OCI-M2 (cell line): ENCODE measurements around the gene PCBP1.
"Not testable (repeated sequence)": the region's sequence is repeated elsewhere in the genome, so short reads cannot be mapped to it uniquely, and the experiment has no call there.

ENCODE experiments used
- DNase-seq: peaks from one replicate; lab custom pipeline; 2025; ENCODE audit not compliant: unreplicated experiment; lab: John Stamatoyannopoulos, UW

The PCBP1 gene

GRCh38 chr2:70086838-70087701 is at the start of gene PCBP1:
PCBP1 (plus strand) TSS chr2:70087477; CDS start chr2:70087744, 267 bp downstream.
- peak; percentile 54 for DNase-seq

- no peak for DNase-seq
These were observed 47.9 kb upstream of the PCBP1 start for GRCh38 chr2:70039366-70039765.

- DNase-seq: no peak
These were observed 45.6 kb upstream of the PCBP1 start for GRCh38 chr2:70041663-70042062.

GRCh38 chr2:70042246-70042645 is 45.0 kb upstream of the PCBP1 start:
- no peak for DNase-seq

- no peak for DNase-seq
These were observed 43.9 kb upstream of the PCBP1 start for GRCh38 chr2:70043252-70043875.

- no peak for DNase-seq
These were observed 42.8 kb upstream of the PCBP1 start for GRCh38 chr2:70044290-70045040.

- no peak for DNase-seq
These were observed 41.9 kb upstream of the PCBP1 start for GRCh38 chr2:70045405-70045804.

GRCh38 chr2:70045932-70046331 is 41.3 kb upstream of the PCBP1 start:
- no peak for DNase-seq

- DNase-seq: no peak
These were observed 40.7 kb upstream of the PCBP1 start for GRCh38 chr2:70046534-70046933.

GRCh38 chr2:70047451-70047850 is 39.8 kb upstream of the PCBP1 start:
- no peak for DNase-seq

- no peak for DNase-seq
These were observed 38.0 kb upstream of the PCBP1 start for GRCh38 chr2:70049255-70049654.

- no peak for DNase-seq
These were observed 36.4 kb upstream of the PCBP1 start for GRCh38 chr2:70050631-70051425.

GRCh38 chr2:70055259-70055658 is 32.0 kb upstream of the PCBP1 start:
- not testable (repeated sequence) for DNase-seq

- DNase-seq: no peak
These were observed 26.0 kb upstream of the PCBP1 start for GRCh38 chr2:70061317-70061716.

GRCh38 chr2:70062270-70062669 is 25.0 kb upstream of the PCBP1 start:
- no peak for DNase-seq

GRCh38 chr2:70068119-70068518 is 19.2 kb upstream of the PCBP1 start:
- no peak for DNase-seq

- DNase-seq: no peak
These were observed 18.2 kb upstream of the PCBP1 start for GRCh38 chr2:70069049-70069448.

GRCh38 chr2:70070542-70071268 is 16.6 kb upstream of the PCBP1 start:
- no peak for DNase-seq

GRCh38 chr2:70073493-70073892 is 13.8 kb upstream of the PCBP1 start:
- no peak for DNase-seq

GRCh38 chr2:70078384-70078783 is 8.9 kb upstream of the PCBP1 start:
- no peak for DNase-seq
